Fibroblast of skin of abdomen (primary cell): ENCODE data around the gene GPAT3.
"Not testable (repeated sequence)": the region's sequence is repeated elsewhere in the genome, so short reads cannot be mapped to it uniquely, and the experiment has no call there.

Experiments
- DNase-seq: peaks from one replicate; pipeline ENCODE4 v3.0.0-alpha.2; 2013

Gene GPAT3

GRCh38 chr4:83605210-83605609 is 69.3 kb downstream of the GPAT3 start:
- DNase-seq, result no peak

GRCh38 chr4:83605744-83606172 is 69.8 kb downstream of the GPAT3 start:
- no peak for DNase-seq

GRCh38 chr4:83606460-83606859 is 70.6 kb downstream of the GPAT3 start:
- DNase-seq, result no peak

GRCh38 chr4:83606898-83607297 is 71.0 kb downstream of the GPAT3 start:
- DNase-seq, result no peak

- DNase-seq, result no peak
These were observed 73.5 kb downstream of the GPAT3 start for GRCh38 chr4:83609365-83609764.

- no peak for DNase-seq
These were observed 74.8 kb downstream of the GPAT3 start for GRCh38 chr4:83610729-83611128.

- DNase-seq, result no peak
These were observed 77.1 kb downstream of the GPAT3 start for GRCh38 chr4:83613023-83613422.

GRCh38 chr4:83613994-83614393 is 78.1 kb downstream of the GPAT3 start:
- no peak for DNase-seq

GRCh38 chr4:83616252-83616651 is 80.3 kb downstream of the GPAT3 start:
- no peak for DNase-seq

GRCh38 chr4:83617371-83618035 is 81.6 kb downstream of the GPAT3 start:
- DNase-seq, result peak; percentile 4

GRCh38 chr4:83618431-83618830 is 82.5 kb downstream of the GPAT3 start:
- peak; percentile 84 for DNase-seq

GRCh38 chr4:83618991-83619645 is 83.2 kb downstream of the GPAT3 start:
- peak; percentile 40 for DNase-seq

- not testable (repeated sequence) for DNase-seq
These were observed 86.2 kb downstream of the GPAT3 start for GRCh38 chr4:83622127-83622526.

GRCh38 chr4:83625821-83626220 is 89.9 kb downstream of the GPAT3 start:
- no peak for DNase-seq

- DNase-seq, result no peak
These were observed 90.4 kb downstream of the GPAT3 start for GRCh38 chr4:83626245-83626836.

- peak; percentile 82 for DNase-seq
These were observed 94.2 kb downstream of the GPAT3 start for GRCh38 chr4:83629945-83630721.

GRCh38 chr4:83631066-83631465 is 95.2 kb downstream of the GPAT3 start:
- peak; percentile 93 for DNase-seq

- DNase-seq, result no peak
These were observed 101.0 kb downstream of the GPAT3 start for GRCh38 chr4:83636930-83637329.

GRCh38 chr4:83639849-83640493 is 104.1 kb downstream of the GPAT3 start:
- DNase-seq, result peak; percentile 73

- no peak for DNase-seq
These were observed 107.1 kb downstream of the GPAT3 start for GRCh38 chr4:83643036-83643435.

- peak; percentile 47 for DNase-seq
These were observed 109.1 kb downstream of the GPAT3 start for GRCh38 chr4:83644677-83645659.
